Mesendoderm (in vitro differentiated cells): Measurements from ENCODE around the gene AKT1.

Source experiments
- DNase-seq: peaks from one replicate; pipeline ENCODE4 v3.0.0; 2013
- H2AK5ac ChIP-seq: 2 replicates; pipeline ENCODE4 v1.6.1; 2013; ENCODE audit warnings: low read length, inconsistent platforms
- H2BK120ac ChIP-seq: 2 replicates; pipeline ENCODE4 v1.6.1; 2013; ENCODE audit warnings: low read depth, mild to moderate bottlenecking, low read length, moderate library complexity, mixed read lengths
- H2BK15ac ChIP-seq: replicated peaks from 2 replicates; pipeline ENCODE4 v1.6.1; 2013; ENCODE audit warnings: low read depth, mild to moderate bottlenecking, moderate library complexity
- H2BK5ac ChIP-seq: 2 replicates; pipeline ENCODE4 v1.6.1; 2013; ENCODE audit warnings: low read length, inconsistent platforms
- H3K18ac ChIP-seq: 2 replicates; pipeline ENCODE4 v1.6.1; 2013; ENCODE audit warnings: mild to moderate bottlenecking, low read length, mixed read lengths
- H3K23ac ChIP-seq: one replicate; pipeline ENCODE4 v1.6.1; 2013; ENCODE audit warnings: low read length
- H3K27ac ChIP-seq: 2 replicates; pipeline ENCODE4 v1.5.1; 2013; ENCODE audit warnings: low read depth, mild to moderate bottlenecking, inconsistent platforms, low read length, moderate library complexity
- H3K27me3 ChIP-seq: 2 replicates; pipeline ENCODE4 v1.6.1; 2013; ENCODE audit warnings: low read length, control low read depth, mild to moderate bottlenecking, inconsistent platforms; ENCODE audit not compliant: insufficient read depth, poor library complexity
- H3K36me3 ChIP-seq: 2 replicates; pipeline ENCODE4 v1.6.1; 2013; ENCODE audit warnings: low read length, inconsistent platforms; ENCODE audit not compliant: control insufficient read depth, insufficient read depth
- H3K4ac ChIP-seq: one replicate; pipeline ENCODE4 v1.6.1; 2013; ENCODE audit warnings: low read depth, mild to moderate bottlenecking, low read length, moderate library complexity
- H3K4me1 ChIP-seq: 2 replicates; pipeline ENCODE4 v1.6.1; 2013; ENCODE audit warnings: low read depth, low read length, inconsistent platforms; ENCODE audit not compliant: control insufficient read depth
- H3K4me2 ChIP-seq: 2 replicates; pipeline ENCODE4 v1.6.1; 2013; ENCODE audit warnings: low read length
- H3K4me3 ChIP-seq: 2 replicates; pipeline ENCODE4 v1.5.1; 2013; ENCODE audit warnings: mild to moderate bottlenecking, low read length
- H3K56ac ChIP-seq: one replicate; pipeline ENCODE4 v1.6.1; 2013; ENCODE audit warnings: low read length
- H3K79me1 ChIP-seq: 2 replicates; pipeline ENCODE4 v1.6.1; 2013; ENCODE audit warnings: low read length, inconsistent platforms
- H3K79me2 ChIP-seq: 2 replicates; pipeline ENCODE4 v1.6.1; 2013; ENCODE audit warnings: mild to moderate bottlenecking, low read length; ENCODE audit not compliant: control insufficient read depth, insufficient read depth
- H3K9ac ChIP-seq: 2 replicates; pipeline ENCODE4 v1.6.1; 2013; ENCODE audit warnings: low read length, inconsistent platforms
- H4K5ac ChIP-seq: one replicate; pipeline ENCODE4 v1.6.1; 2013; ENCODE audit warnings: low read length
- H4K8ac ChIP-seq: one replicate; pipeline ENCODE4 v1.6.1; 2013; ENCODE audit warnings: low read depth, mild to moderate bottlenecking, control low read depth, low read length, moderate library complexity
- WGBS: extraction: QIAGEN DNeasy Blood & Tissue Kit; methylation state at CpG from one replicate; pipeline ENCODE4 v1.1.7; 2013; ENCODE audit warnings: low lambda C conversion rate, missing lambda C conversion rate; ENCODE audit not compliant: insufficient coverage; ENCODE audit errors: extremely low coverage; 5-methylcytosine and 5-hydroxymethylcytosine counted together

AKT1 gene

DNA sequence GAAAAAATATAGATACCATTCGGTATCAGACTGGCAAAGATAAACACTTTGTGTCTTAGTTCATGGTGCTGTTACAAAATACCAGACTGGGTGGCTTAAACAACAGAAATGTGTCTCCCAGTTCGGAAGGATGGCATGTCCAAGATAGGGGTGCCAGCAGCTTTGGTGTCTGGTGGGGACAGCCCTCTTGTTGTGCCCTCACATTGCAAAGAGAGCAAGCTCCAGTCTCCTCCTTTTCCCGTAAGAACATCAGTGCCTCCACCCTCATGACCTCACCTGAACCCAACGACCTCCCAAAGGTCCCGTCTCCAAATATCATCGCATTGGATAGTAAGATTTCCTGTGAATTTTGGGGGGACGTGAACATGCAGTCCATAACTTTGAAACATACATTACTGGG is 17.7 kb upstream of the AKT1 start:
- H3K4me3 ChIP-seq, result no peak overlapping the region
- H3K56ac ChIP-seq, result no peak overlapping the region
- H3K36me3 ChIP-seq, result no peaks in the 10 kb centered on the region
- H3K23ac ChIP-seq, result no peak overlapping the region
- no peaks in the 10 kb centered on the region for H3K79me1 ChIP-seq
- no peaks in the 10 kb centered on the region for H3K79me2 ChIP-seq
- no peak overlapping the region for H3K27ac ChIP-seq
- no peak for DNase-seq
- no peak overlapping the region for H2BK120ac ChIP-seq
- H2BK5ac ChIP-seq, result no peak overlapping the region
- no peak overlapping the region for H4K5ac ChIP-seq
- no peak overlapping the region for H2AK5ac ChIP-seq
- H3K4me1 ChIP-seq, result peaks cover 4% of the 10 kb centered on the region
- no peak overlapping the region for H3K9ac ChIP-seq
- H3K27me3 ChIP-seq, result no peaks in the 10 kb centered on the region
- H3K4ac ChIP-seq, result no peak overlapping the region
- WGBS, result no CpG with 5 or more reads among the region's 7 CpGs
- no peak overlapping the region for H3K4me2 ChIP-seq
- H2BK15ac ChIP-seq, result no peak overlapping the region
- H3K18ac ChIP-seq, result no peak overlapping the region
- H4K8ac ChIP-seq, result no peak overlapping the region

DNA sequence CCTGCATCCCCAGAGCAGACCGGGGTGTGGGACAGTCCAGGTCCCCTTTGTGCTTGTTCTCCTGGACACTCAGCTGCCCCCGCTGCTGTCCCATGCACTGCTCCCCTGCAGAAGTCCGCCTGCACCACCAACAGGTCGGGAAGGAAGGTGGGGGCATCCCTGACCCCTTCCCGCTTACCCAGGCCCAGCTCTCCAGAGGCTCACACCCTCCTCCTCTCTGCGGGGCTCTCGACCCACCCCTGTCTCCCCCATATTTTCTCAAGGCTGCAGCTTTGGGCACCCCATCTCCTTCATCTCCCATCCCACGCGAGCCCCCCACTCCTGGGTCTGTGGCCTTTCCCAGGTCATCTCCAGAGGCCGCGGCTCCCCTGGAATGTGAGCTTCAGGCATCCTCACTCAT is 14.8 kb upstream of the AKT1 start:
- Histone ChIP-seq H3K4me2 (no peak overlapping the region), H3K9ac (no peak overlapping the region), H3K4ac (no peak overlapping the region), H2BK120ac (no peak overlapping the region), H3K79me2 (no peaks in the 10 kb centered on the region), H3K36me3 (no peaks in the 10 kb centered on the region), H3K79me1 (no peaks in the 10 kb centered on the region), H3K18ac (no peak overlapping the region), H3K4me3 (no peak overlapping the region), H4K8ac (no peak overlapping the region), H3K27ac (no peak overlapping the region), H3K27me3 (no peaks in the 10 kb centered on the region), H3K23ac (no peak overlapping the region), H2AK5ac (no peak overlapping the region), H2BK5ac (no peak overlapping the region), H2BK15ac (no peak overlapping the region), H3K56ac (no peak overlapping the region), H4K5ac (no peak overlapping the region), H3K4me1 (no peaks in the 10 kb centered on the region)
- no peak for DNase-seq
- WGBS, result no CpG with 5 or more reads among the region's 11 CpGs

DNA sequence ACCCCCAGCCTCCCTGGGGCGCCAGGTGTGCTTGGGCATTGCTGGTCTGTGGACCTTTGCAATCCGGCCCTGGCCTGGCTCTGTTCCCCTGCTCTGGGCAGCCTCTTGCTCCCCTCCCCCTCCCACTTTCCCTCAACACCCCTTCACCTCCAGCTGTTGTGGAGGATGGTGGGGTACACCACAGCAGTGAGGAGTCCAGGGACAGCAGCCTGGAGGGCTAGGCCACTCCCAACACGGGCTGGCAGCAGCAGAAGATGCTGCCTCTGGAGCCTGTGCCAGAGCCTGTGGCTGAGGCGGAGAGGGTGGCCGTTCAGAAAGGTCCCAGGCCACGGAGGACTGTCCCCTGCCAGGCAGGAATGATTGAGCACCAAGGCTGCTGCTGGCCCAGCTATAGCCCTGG is 12.9 kb upstream of the AKT1 start:
- no CpG with 5 or more reads among the region's 6 CpGs for WGBS
- Histone ChIP-seq H4K8ac (no peak overlapping the region), H3K4me1 (no peaks in the 10 kb centered on the region), H3K9ac (no peak overlapping the region), H2BK120ac (no peak overlapping the region), H3K27ac (no peak overlapping the region), H2BK5ac (no peak overlapping the region), H3K56ac (no peak overlapping the region), H3K18ac (no peak overlapping the region), H3K23ac (no peak overlapping the region), H2AK5ac (no peak overlapping the region), H3K4me2 (no peak overlapping the region), H3K27me3 (no peaks in the 10 kb centered on the region), H3K79me1 (no peaks in the 10 kb centered on the region), H3K4ac (no peak overlapping the region), H3K79me2 (no peaks in the 10 kb centered on the region), H4K5ac (no peak overlapping the region), H3K4me3 (no peak overlapping the region), H3K36me3 (no peaks in the 10 kb centered on the region), H2BK15ac (no peak overlapping the region)
- no peak for DNase-seq

DNA sequence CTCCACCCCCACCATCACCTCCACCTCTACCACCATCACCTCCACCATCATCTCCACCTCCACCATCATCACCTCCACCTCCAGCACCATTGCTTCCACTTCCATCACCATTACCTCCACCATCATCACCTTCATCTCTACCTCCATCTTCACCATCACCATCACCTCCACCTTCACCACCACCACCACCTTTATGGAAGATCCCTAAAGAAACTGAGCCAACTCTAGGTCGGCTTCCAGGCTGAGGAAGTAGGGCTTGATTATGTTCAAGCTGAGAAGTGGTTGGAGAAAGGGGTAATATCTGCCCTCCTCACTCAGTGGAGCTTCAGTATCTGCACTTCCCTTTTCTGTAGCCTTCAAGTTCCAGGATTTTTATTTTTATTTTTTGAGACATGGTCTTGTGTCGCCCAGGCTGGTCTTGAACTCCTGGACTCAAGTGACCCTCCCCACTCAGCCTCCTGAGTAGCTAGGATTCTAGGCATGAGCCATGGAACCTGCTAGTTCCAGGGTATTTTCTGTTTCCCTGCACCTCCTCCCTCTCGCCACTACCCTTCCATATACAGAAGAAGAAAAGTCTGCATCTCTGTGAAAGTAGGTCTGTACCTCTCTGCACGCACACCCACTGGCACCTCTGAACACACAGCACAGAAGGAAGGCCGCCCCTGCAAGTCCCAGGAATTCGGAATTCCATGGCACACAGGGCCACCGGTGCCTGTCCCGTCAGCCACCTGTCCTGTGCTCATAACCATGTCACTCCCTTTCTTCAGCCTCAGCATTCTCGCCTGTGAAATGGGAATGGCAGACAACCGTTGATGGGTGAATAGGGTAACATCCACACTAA is 11.3 kb upstream of the AKT1 start:
- H3K56ac ChIP-seq, result no peak overlapping the region
- no CpG with 5 or more reads among the region's 10 CpGs for WGBS
- no peaks in the 10 kb centered on the region for H3K36me3 ChIP-seq
- no peak overlapping the region for H3K4me2 ChIP-seq
- H3K79me2 ChIP-seq, result no peaks in the 10 kb centered on the region
- H3K4me3 ChIP-seq, result no peak overlapping the region
- H3K9ac ChIP-seq, result no peak overlapping the region
- no peak overlapping the region for H4K5ac ChIP-seq
- no peak overlapping the region for H3K18ac ChIP-seq
- H3K27ac ChIP-seq, result no peak overlapping the region
- H2AK5ac ChIP-seq, result no peak overlapping the region
- no peak overlapping the region for H4K8ac ChIP-seq
- H2BK120ac ChIP-seq, result no peak overlapping the region
- no peaks in the 10 kb centered on the region for H3K79me1 ChIP-seq
- no peak overlapping the region for H2BK15ac ChIP-seq
- no peaks in the 10 kb centered on the region for H3K27me3 ChIP-seq
- no peak overlapping the region for H3K23ac ChIP-seq
- DNase-seq, result no peak
- no peak overlapping the region for H3K4ac ChIP-seq
- H2BK5ac ChIP-seq, result no peak overlapping the region
- H3K4me1 ChIP-seq, result no peaks in the 10 kb centered on the region

DNA sequence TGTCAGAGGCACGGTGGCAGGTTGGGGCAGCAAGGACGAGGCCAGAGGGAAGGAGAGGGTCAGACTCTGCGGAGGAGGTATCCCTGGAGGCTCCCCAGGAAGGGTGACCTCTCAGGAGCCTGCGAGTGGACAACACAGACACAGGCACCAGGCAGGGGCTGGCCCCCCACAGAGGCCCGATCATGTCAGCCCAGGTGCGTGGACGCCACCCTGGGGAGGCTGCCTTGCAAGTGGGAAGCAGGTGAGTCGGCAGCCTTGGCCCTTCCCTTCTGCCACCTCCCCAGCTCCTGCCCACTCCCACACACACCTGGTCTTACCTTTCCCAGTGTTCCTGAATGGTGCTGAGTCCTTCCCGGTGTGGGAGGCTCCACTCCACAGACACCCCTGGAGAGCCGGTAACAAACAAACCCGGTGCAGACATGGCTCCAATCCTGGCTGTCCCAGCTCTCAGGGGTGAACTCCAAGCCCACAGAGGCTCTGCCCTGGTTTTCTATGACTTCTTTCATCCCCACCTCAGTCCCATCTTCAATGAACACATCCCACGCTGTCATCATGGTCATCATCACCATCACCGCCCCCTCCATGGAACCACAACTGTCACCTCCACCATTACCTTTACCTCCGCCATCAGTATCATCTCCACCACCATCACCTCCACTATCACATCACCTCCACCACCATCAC is 10.5 kb upstream of the AKT1 start:
- Histone ChIP-seq H2AK5ac (no peak overlapping the region), H4K8ac (no peak overlapping the region), H3K56ac (no peak overlapping the region), H3K4me1 (no peaks in the 10 kb centered on the region), H3K79me1 (no peaks in the 10 kb centered on the region), H3K9ac (no peak overlapping the region), H3K36me3 (no peaks in the 10 kb centered on the region), H3K27me3 (peaks cover 5% of the 10 kb centered on the region), H3K27ac (no peak overlapping the region), H3K4me3 (no peak overlapping the region), H3K4me2 (no peak overlapping the region), H2BK120ac (no peak overlapping the region), H3K23ac (no peak overlapping the region), H3K4ac (no peak overlapping the region), H2BK15ac (no peak overlapping the region), H3K18ac (no peak overlapping the region), H2BK5ac (no peak overlapping the region), H3K79me2 (no peaks in the 10 kb centered on the region), H4K5ac (no peak overlapping the region)
- no CpG with 5 or more reads among the region's 14 CpGs for WGBS
- DNase-seq, result no peak
